GM19397 (cell line): ENCODE data around the gene TJP2.

ENCODE experiments used
- ATAC-seq: cut with Tn5 transposase; IDR thresholded peaks from one replicate; pipeline ENCODE4 v1.9.1; 2021; ENCODE audit warnings: mild to moderate bottlenecking, moderate library complexity; ENCODE audit not compliant: unreplicated experiment

The TJP2 gene

GRCh38 chr9:69322256-69322655 is 148.2 kb downstream of the TJP2 start:
- ATAC-seq: no peak

- no peak for ATAC-seq
Measured at GRCh38 chr9:69323861-69324260, 149.8 kb downstream of the TJP2 start.
